H1 (cell line): ENCODE measurements around the gene COMMD8. TPM values are rescaled to one million over a fixed set of nuclear protein-coding genes. Genes with fewer than 3 reads are reported as not detected.

Source experiments
- CTCF ChIA-PET: fragments of 300-600 bp; sonication (Branson Sonifier 250); formaldehyde crosslinking; loops from one replicate; lab custom pipeline; 2021; ENCODE audit not compliant: partially characterized antibody; lab: Charles Lee
- POLR2A ChIA-PET: fragments of 300-600 bp; sonication (Branson Sonifier 250); formaldehyde crosslinking; loops from one replicate; lab custom pipeline; 2021; ENCODE audit warnings: inconsistent platforms; ENCODE audit not compliant: partially characterized antibody; lab: Charles Lee
- DNase-seq, 2 experiments: peaks; one replicate each; pipeline versions ENCODE4 v3.0.0 to v3.0.0-alpha.2; 2010 to 2022; ENCODE audit warnings: low spot score in 2 of 2, low read depth in 1 of 2, mixed read lengths in 1 of 2
- FAIRE-seq: peaks from 2 replicates; lab custom pipeline; 2011; peaks lifted over from hg19 to GRCh38; lab: Jason Lieb, UNC
- H2AFZ ChIP-seq: 2 replicates; pipeline ENCODE4 v1.8.1; 2012; ENCODE audit warnings: low read length, inconsistent platforms
- H2AK5ac ChIP-seq: 2 replicates; pipeline ENCODE4 v1.6.1; 2013; ENCODE audit warnings: low read depth, low read length
- H2BK120ac ChIP-seq: replicated peaks from 2 replicates; pipeline ENCODE3; 2013; ENCODE audit warnings: low read depth, low read length, inconsistent platforms
- H2BK12ac ChIP-seq: 2 replicates; pipeline ENCODE4 v1.6.1; 2013; ENCODE audit warnings: low read depth, low read length
- H2BK15ac ChIP-seq: 2 replicates; pipeline ENCODE4 v1.6.1; 2013; ENCODE audit warnings: low read length
- H2BK20ac ChIP-seq: 2 replicates; pipeline ENCODE4 v1.6.1; 2013; ENCODE audit warnings: low read length
- H2BK5ac ChIP-seq: 2 replicates; pipeline ENCODE4 v1.6.1; 2013; ENCODE audit warnings: low read depth, low read length
- H3K14ac ChIP-seq: 2 replicates; pipeline ENCODE4 v1.6.1; 2013; ENCODE audit warnings: inconsistent platforms; ENCODE audit not compliant: insufficient read length
- H3K18ac ChIP-seq: 2 replicates; pipeline ENCODE4 v1.6.1; 2013; ENCODE audit warnings: low read length; ENCODE audit errors: extremely low read depth
- H3K23ac ChIP-seq: 2 replicates; pipeline ENCODE4 v1.6.1; 2013; ENCODE audit warnings: inconsistent platforms; ENCODE audit not compliant: insufficient read length
- H3K23me2 ChIP-seq: 2 replicates; pipeline ENCODE4 v1.6.1; 2013; ENCODE audit warnings: low read depth, low read length
- H3K27ac ChIP-seq: 2 replicates; pipeline ENCODE4 v1.6.1; 2011; ENCODE audit warnings: low read depth, low read length, inconsistent platforms
- H3K27me3 ChIP-seq, 4 experiments: replicated peaks in 1 of 4; 1 replicate in 1 of 4; 2 replicates in 3 of 4; pipeline versions ENCODE4 v1.6.1 to v1.8.1; 2011 to 2013; ENCODE audit warnings: low read length in 3 of 4, mild to moderate bottlenecking in 3 of 4, inconsistent platforms in 2 of 4, mixed read lengths in 2 of 4, moderate library complexity in 1 of 4; ENCODE audit not compliant: control insufficient read depth in 3 of 4, insufficient read depth in 3 of 4; ENCODE audit errors: extremely low read depth in 1 of 4
- H3K36me3 ChIP-seq, 4 experiments: 2 replicates each; pipeline versions ENCODE4 v1.6.1 to v1.8.1; 2011 to 2013; ENCODE audit warnings: mild to moderate bottlenecking in 4 of 4, low read length in 3 of 4, moderate library complexity in 2 of 4, control low read depth in 1 of 4, inconsistent platforms in 1 of 4; ENCODE audit not compliant: insufficient read depth in 4 of 4, control insufficient read depth in 2 of 4
- H3K4ac ChIP-seq: replicated peaks from 2 replicates; pipeline ENCODE3; 2013; ENCODE audit warnings: low read length, low read depth, mixed read lengths, inconsistent platforms; ENCODE audit not compliant: insufficient read length
- H3K4me1 ChIP-seq, 4 experiments: replicated peaks in 1 of 4; 1 replicate in 1 of 4; 2 replicates in 3 of 4; pipeline versions ENCODE4 v1.6.1 to v1.8.1; 2011 to 2013; ENCODE audit warnings: low read length in 3 of 4, inconsistent platforms in 2 of 4, mixed read lengths in 1 of 4; ENCODE audit not compliant: insufficient read depth in 4 of 4, control insufficient read depth in 3 of 4
- H3K4me2 ChIP-seq, 2 experiments: 2 replicates each; pipeline versions ENCODE4 v1.6.1 to v1.8.1; 2011 to 2013; ENCODE audit warnings: low read depth in 2 of 2, low read length in 2 of 2, control low read depth in 1 of 2, inconsistent platforms in 1 of 2, mild to moderate bottlenecking in 1 of 2; ENCODE audit not compliant: insufficient read depth in 1 of 2
- H3K4me3 ChIP-seq, 4 experiments: fragments of 200-600, 300-600 bp in 1 of 4; sonication (generic), shearing (Covaris generic), sonication (Bioruptor Twin) in 1 of 4; 2 replicates each; pipeline versions ENCODE4 v1.5.1 to v1.8.1; 2011 to 2016; ENCODE audit warnings: low read length in 4 of 4, low read depth in 3 of 4, control low read depth in 2 of 4, inconsistent platforms in 2 of 4, mild to moderate bottlenecking in 2 of 4, mixed read lengths in 1 of 4, moderate library complexity in 1 of 4; ENCODE audit not compliant: insufficient read depth in 2 of 4; ENCODE audit errors: extremely low read depth in 1 of 4
- H3K56ac ChIP-seq: replicated peaks from 2 replicates; pipeline ENCODE3; 2013; ENCODE audit warnings: low read depth, mild to moderate bottlenecking, mixed read lengths, low read length, inconsistent platforms; ENCODE audit not compliant: insufficient read length
- H3K79me1 ChIP-seq: 2 replicates; pipeline ENCODE4 v1.6.1; 2013; ENCODE audit warnings: low read depth, low read length, control low read depth
- H3K79me2 ChIP-seq, 2 experiments: 2 replicates each; pipeline versions ENCODE4 v1.6.1 to v1.8.1; 2012 to 2013; ENCODE audit warnings: low read length in 2 of 2, mild to moderate bottlenecking in 2 of 2, inconsistent platforms in 1 of 2; ENCODE audit not compliant: insufficient read depth in 2 of 2, control insufficient read depth in 1 of 2
- H3K9ac ChIP-seq, 4 experiments: replicated peaks in 1 of 4; 1 replicate in 1 of 4; 2 replicates in 3 of 4; pipeline versions ENCODE4 v1.6.1 to v1.8.1; 2011 to 2013; ENCODE audit warnings: low read depth in 3 of 4, low read length in 3 of 4, control low read depth in 2 of 4, mild to moderate bottlenecking in 2 of 4, moderate library complexity in 2 of 4, inconsistent platforms in 1 of 4; ENCODE audit errors: extremely low read depth in 1 of 4
- H3K9me3 ChIP-seq, 2 experiments: 2 replicates each; pipeline versions ENCODE4 v1.6.1 to v1.8.1; 2012 to 2013; ENCODE audit warnings: mild to moderate bottlenecking in 2 of 2, moderate library complexity in 2 of 2, control low read depth in 1 of 2, inconsistent platforms in 1 of 2, low read depth in 1 of 2, low read length in 1 of 2, mixed read lengths in 1 of 2; ENCODE audit not compliant: insufficient read depth in 2 of 2
- H4K20me1 ChIP-seq, 2 experiments: replicated peaks in 1 of 2; 2 replicates each; pipeline versions ENCODE3 to v1.8.1; 2011 to 2013; ENCODE audit warnings: inconsistent platforms in 2 of 2, low read length in 2 of 2, mild to moderate bottlenecking in 1 of 2; ENCODE audit not compliant: insufficient read depth in 2 of 2, control insufficient read depth in 1 of 2
- H4K5ac ChIP-seq: 2 replicates; pipeline ENCODE4 v1.6.1; 2013; ENCODE audit warnings: low read length, low read depth, mixed read lengths, inconsistent platforms; ENCODE audit not compliant: insufficient read length
- H4K8ac ChIP-seq: 2 replicates; pipeline ENCODE4 v1.8.0; 2013; ENCODE audit warnings: mild to moderate bottlenecking, moderate library complexity, low read length, inconsistent platforms; ENCODE audit not compliant: insufficient read depth; ENCODE audit errors: extremely low read depth
- H4K91ac ChIP-seq: replicated peaks from 2 replicates; pipeline ENCODE3; 2013; ENCODE audit warnings: low read length, mixed read lengths, inconsistent platforms; ENCODE audit not compliant: insufficient read length
- ASH2L ChIP-seq: fragments of 200-600, 300-600 bp; sonication (generic); IDR thresholded peaks from one replicate; pipeline ENCODE4 v1.7.1; 2017; ENCODE audit warnings: low read length
- ATF3 ChIP-seq: IDR thresholded peaks from 2 replicates; pipeline ENCODE4 v1.6.1; 2011; ENCODE audit warnings: low read depth, mild to moderate bottlenecking, low read length; ENCODE audit not compliant: insufficient read depth
- BCL11A ChIP-seq, 2 experiments: IDR thresholded peaks; one replicate each; pipeline ENCODE4 v1.6.1; 2011; ENCODE audit warnings: low read depth in 2 of 2, low read length in 2 of 2, mild to moderate bottlenecking in 2 of 2
- E2F6 ChIP-seq: IDR thresholded peaks from 2 replicates; pipeline ENCODE4 v1.6.1; 2012; ENCODE audit warnings: inconsistent platforms
- EZH2 ChIP-seq: fragments of 200-600 bp; sonication (generic); IDR thresholded peaks from 2 replicates; pipeline ENCODE4 v1.7.1; 2012; ENCODE audit warnings: low read depth, mild to moderate bottlenecking, moderate library complexity, low read length, inconsistent platforms; ENCODE audit not compliant: severe bottlenecking
- GTF2F1 ChIP-seq: IDR thresholded peaks from 2 replicates; pipeline ENCODE4 v1.6.1; 2012; ENCODE audit warnings: low read depth, low read length, improper control_type of control experiment, borderline replicate concordance
- HDAC6 ChIP-seq: IDR thresholded peaks from one replicate; pipeline ENCODE4 v1.7.1; 2012; ENCODE audit warnings: low read depth, mild to moderate bottlenecking, inconsistent platforms, low read length, moderate library complexity
- PHF8 ChIP-seq: fragments of 200-600 bp; sonication (generic); conservative IDR thresholded peaks from 2 replicates; pipeline ENCODE4 v1.7.1; 2012; ENCODE audit warnings: low read depth, mild to moderate bottlenecking, inconsistent platforms, low read length, moderate library complexity
- POLR2A ChIP-seq, 2 experiments: IDR thresholded peaks; 1 replicate in 1 of 2; 2 replicates in 1 of 2; pipeline ENCODE4 v1.6.1; 2011; ENCODE audit warnings: low read depth in 2 of 2, low read length in 2 of 2, mild to moderate bottlenecking in 2 of 2; ENCODE audit errors: control extremely low read depth in 1 of 2
- POU5F1 ChIP-seq: IDR thresholded peaks from 2 replicates; pipeline ENCODE4 v1.6.1; 2011; ENCODE audit warnings: low read depth, mild to moderate bottlenecking, low read length, moderate library complexity
- RNF2 ChIP-seq: fragments of 200-900, 300-1000 bp; sonication (generic); IDR thresholded peaks from 2 replicates; pipeline ENCODE4 v1.7.1; 2016; ENCODE audit warnings: borderline replicate concordance, low read depth, mild to moderate bottlenecking, antibody characterized with exemption, low read length; ENCODE audit not compliant: poor library complexity, severe bottlenecking; ENCODE audit errors: missing control alignments
- SIRT6 ChIP-seq: IDR thresholded peaks from one replicate; pipeline ENCODE4 v1.7.1; 2012; ENCODE audit warnings: low read length, inconsistent platforms
- SP2 ChIP-seq: IDR thresholded peaks from 2 replicates; pipeline ENCODE4 v1.6.1; 2012; ENCODE audit warnings: mild to moderate bottlenecking, low read length, inconsistent platforms
- YY1 ChIP-seq: IDR thresholded peaks from 2 replicates; pipeline ENCODE4 v1.6.1; 2011; ENCODE audit warnings: low read depth, mild to moderate bottlenecking, low read length
- WGBS, 2 experiments: shearing (Covaris generic) in 1 of 2; methylation state at CpG; one replicate each; pipeline versions ENCODE4 v1.1.6 to v1.1.7; 2013 to 2015; ENCODE audit warnings: low lambda C conversion rate in 2 of 2, mixed read lengths in 2 of 2, inconsistent platforms in 1 of 2, low coverage in 1 of 2, missing lambda C conversion rate in 1 of 2; ENCODE audit not compliant: insufficient replicate concordance in 2 of 2, insufficient coverage in 1 of 2, insufficient read length in 1 of 2; ENCODE audit errors: extremely low coverage in 1 of 2, missing lambda C conversion rate in 1 of 2; 5-methylcytosine and 5-hydroxymethylcytosine counted together
- polyA plus RNA-seq, 7 experiments: library from polyadenylated mRNA; depleted of rRNA in 3 of 7; stranded (reverse) in 5 of 7; unstranded in 2 of 7; fragments of >200 nt in 5 of 7; fragments of 200-250 nt in 2 of 7; gene quantifications; 1 replicate in 5 of 7; 2 replicates in 1 of 7; 4 replicates in 1 of 7; pipeline versions ENCODE4 v1.2.1 to v1.2.3, GENCODE V29; 2011 to 2013; ENCODE audit warnings: missing spikeins in 2 of 7, mixed read lengths in 2 of 7
- total RNA-seq: library from RNA; stranded (reverse); fragmentation: NEBNext Ultra II Directional; extraction: Animal tissue kit (Norgen Biotek cat#: 25700); gene quantifications from 2 replicates; pipeline ENCODE4 v1.2.1, GENCODE V29; 2021

COMMD8 gene
- total and polyA plus RNA-seq, 2 of the 8 experiments (the other 6 are each of a cell fraction or from before 2014, with no cell fraction given) = 1.6 to 7.2 TPM

GRCh38 chr4:47469951-47470350, 6.4 kb upstream of the COMMD8 start:
- Histone ChIP-seq H2AFZ (no peak overlapping the region), H2BK5ac (no peak overlapping the region), H2BK15ac (no peak overlapping the region), H4K20me1 (no peaks in the 10 kb centered on the region), H3K27me3 (no peaks in the 10 kb centered on the region; a peak in 1 of 7 replicates), H3K4ac (no peak overlapping the region), H3K79me1 (no peaks in the 10 kb centered on the region), H3K27ac (no peak overlapping the region), H3K18ac (no peak overlapping the region), H2BK12ac (no peak overlapping the region), H3K4me2 (no peak overlapping the region), H2BK20ac (no peak overlapping the region), H3K14ac (no peak overlapping the region), H2AK5ac (no peak overlapping the region), H3K79me2 (no peaks in the 10 kb centered on the region), H3K23me2 (no peaks in the 10 kb centered on the region; the same call in 1 of the 2 replicates), H3K36me3 (no peaks in the 10 kb centered on the region), H3K9me3 (no peaks in the 10 kb centered on the region), H4K91ac (no peak overlapping the region), H2BK120ac (no peak overlapping the region), H3K9ac (no peak overlapping the region), H3K4me1 (no peaks in the 10 kb centered on the region), H3K23ac (no peak overlapping the region), H4K5ac (no peak overlapping the region), H3K56ac (no peak overlapping the region), H4K8ac (no peak overlapping the region), H3K4me3 (no peak overlapping the region)
- ChIA-PET POLR2A (no interaction called here), CTCF (interaction anchor here (1.5 kb wide), 1 partner anchor 14 kb away, joined by 5 read pairs; the partner anchor contains the start of gene ATP10D)
- DNase-seq (no peak), FAIRE-seq (no peak)
- WGBS, 2 experiments = 92% methylated on average over 3 of the region's 3 CpGs; no CpG with 5 or more reads in 1 of the 2 experiments
- TF ChIP-seq E2F6 (no peak), HDAC6 (no peak), ATF3 (no peak), POLR2A (IDR thresholded peaks at IDR 0.05; ENCODE audit: control extremely low read depth in 1 of 2, low read depth in 2 of 2, low read length in 2 of 2) (no peak), EZH2 (no peak), ASH2L (no peak), PHF8 (no peak), SIRT6 (no peak), RNF2 (no peak), YY1 (no peak), SP2 (no peak), GTF2F1 (no peak), POU5F1 (no peak), BCL11A (IDR thresholded peaks at IDR 0.05; ENCODE audit: low read depth in 2 of 2, low read length in 2 of 2) (no peak)
